Astrocyte of the hippocampus (primary cell): ENCODE data around the gene SHISA6.

Experiments
- DNase-seq: peaks from one replicate; pipeline ENCODE4 v3.0.0; 2011; ENCODE audit warnings: low read depth, low spot score

SHISA6 gene

GRCh38 chr17:11446316-11446715 lies 205.3 kb downstream of the SHISA6 start:
- no peak for DNase-seq

- DNase-seq = no peak
Measured at GRCh38 chr17:11454096-11454495, 213.1 kb downstream of the SHISA6 start.

- no peak for DNase-seq
Measured at GRCh38 chr17:11458279-11458678, 217.3 kb downstream of the SHISA6 start.

GRCh38 chr17:11459861-11460331 lies 218.9 kb downstream of the SHISA6 start:
- no peak for DNase-seq

- DNase-seq = no peak
Measured at GRCh38 chr17:11461993-11462548, 221.1 kb downstream of the SHISA6 start.

- no peak for DNase-seq
Measured at GRCh38 chr17:11467639-11468038, 226.6 kb downstream of the SHISA6 start.

GRCh38 chr17:11485336-11486100 lies 244.5 kb downstream of the SHISA6 start:
- DNase-seq = no peak

- DNase-seq = no peak
Measured at GRCh38 chr17:11486101-11486867, 245.3 kb downstream of the SHISA6 start.

- no peak for DNase-seq
Measured at GRCh38 chr17:11486868-11487310, 245.9 kb downstream of the SHISA6 start.

- no peak for DNase-seq
Measured at GRCh38 chr17:11487469-11487868, 246.5 kb downstream of the SHISA6 start.

- no peak for DNase-seq
Measured at GRCh38 chr17:11488407-11488806, 247.4 kb downstream of the SHISA6 start.

GRCh38 chr17:11490171-11490755 lies 249.2 kb downstream of the SHISA6 start:
- DNase-seq = no peak

- DNase-seq = no peak
Measured at GRCh38 chr17:11492511-11492910, 251.5 kb downstream of the SHISA6 start.

GRCh38 chr17:11493936-11494335 lies 252.9 kb downstream of the SHISA6 start:
- no peak for DNase-seq

- no peak for DNase-seq
Measured at GRCh38 chr17:11495613-11496012, 254.6 kb downstream of the SHISA6 start.

GRCh38 chr17:11499881-11500280 lies 258.9 kb downstream of the SHISA6 start:
- DNase-seq = no peak

GRCh38 chr17:11503308-11504035 lies 262.5 kb downstream of the SHISA6 start:
- DNase-seq = no peak

GRCh38 chr17:11506635-11507034 lies 265.6 kb downstream of the SHISA6 start:
- DNase-seq = peak; percentile 53

- DNase-seq = no peak
Measured at GRCh38 chr17:11511696-11512095, 270.7 kb downstream of the SHISA6 start.

- DNase-seq = no peak
Measured at GRCh38 chr17:11514565-11514964, 273.6 kb downstream of the SHISA6 start.

GRCh38 chr17:11514981-11515680 lies 274.1 kb downstream of the SHISA6 start:
- no peak for DNase-seq
